ENCODE results near the gene PITPNM1. TPM values are rescaled to one million over a fixed set of nuclear protein-coding genes. Genes with fewer than 3 reads are reported as not detected.
"Not testable (repeated sequence)": the region's sequence is repeated elsewhere in the genome, so short reads cannot be mapped to it uniquely, and the experiment has no call there.

The PITPNM1 gene
- total RNA-seq, 4 donors from 2014 or later = 24.5 to 35.9 (median 28.7) TPM

- peak overlapping the region; percentile 84 to 94 (median 86) for H3K4me3 ChIP-seq
- H3K27ac ChIP-seq = peak overlapping the region; percentile 94 to 97 (median 96)
- H3K4me1 ChIP-seq = peaks cover 37 to 62% (median 38%) of the 10 kb centered on the region in 3 donors
- H3K9me3 ChIP-seq = no peaks in the 10 kb centered on the region
- peaks cover 0 to 21% (median 0%) of the 10 kb centered on the region in 3 donors for H3K36me3 ChIP-seq
- 55 to 71% methylated on average over 7 to 9 of the region's 11 CpGs for WGBS, 2 donors
- no peak for DNase-seq
- intact Hi-C loops (cut with DNase I) = no loop called here
- TF ChIP-seq POLR2A (IDR thresholded peaks at IDR 0.05) (no peak), CTCF (IDR thresholded peaks at IDR 0.05) (no peak)
- H3K27me3 ChIP-seq = no peaks in the 10 kb centered on the region
Measured at GRCh38 chr11:67466962-67467771, 38.0 kb downstream of the PITPNM1 start.

GRCh38 chr11:67466367-67466766 is 38.8 kb downstream of the PITPNM1 start:
- Histone ChIP-seq H3K27ac (peak overlapping the region in 3 of 4 donors; percentile 96 to 97 (median 96)), H3K36me3 (peaks cover 0 to 21% (median 0%) of the 10 kb centered on the region in 3 donors), H3K9me3 (no peaks in the 10 kb centered on the region), H3K4me3 (no peak overlapping the region), H3K27me3 (no peaks in the 10 kb centered on the region), H3K4me1 (peaks cover 37 to 62% (median 38%) of the 10 kb centered on the region in 3 donors)
- 60 to 93% methylated on average over 1 to 4 of the region's 5 CpGs for WGBS, 2 donors
- no peak for TF ChIP-seq CTCF (IDR thresholded peaks at IDR 0.05)
- intact Hi-C loops (cut with DNase I) = no loop called here
- DNase-seq = no peak

GRCh38 chr11:67465530-67465929 is 39.6 kb downstream of the PITPNM1 start:
- H3K9me3 ChIP-seq; intact Hi-C loops (cut with DNase I); H3K27me3 ChIP-seq; DNase-seq: not testable (repeated sequence)
- WGBS, 2 donors = 48 to 50% methylated on average over 1 to 2 of the region's 2 CpGs
- Histone ChIP-seq H3K4me1 (peaks cover 37 to 63% (median 38%) of the 10 kb centered on the region in 3 donors), H3K27ac (peak overlapping the region; percentile 93 to 98 (median 96)), H3K36me3 (peaks cover 0 to 21% (median 0%) of the 10 kb centered on the region in 3 donors), H3K4me3 (peak overlapping the region in 3 of 4 donors; percentile 47 to 75 (median 50))

- intact Hi-C loops (cut with DNase I) = no loop called here
- Histone ChIP-seq H3K9me3 (no peaks in the 10 kb centered on the region), H3K27me3 (no peaks in the 10 kb centered on the region), H3K4me1 (peaks cover 37 to 67% (median 38%) of the 10 kb centered on the region in 3 donors), H3K27ac (peak overlapping the region; percentile 93 to 98 (median 96)), H3K36me3 (peaks cover 0 to 21% (median 0%) of the 10 kb centered on the region in 3 donors), H3K4me3 (peak overlapping the region; percentile 35 to 75 (median 48))
- DNase-seq = no peak
- WGBS, 2 donors = 0 to 40% methylated on average over 3 of the region's 3 CpGs
- TF ChIP-seq POLR2A (IDR thresholded peaks at IDR 0.05) = no peak
- TF ChIP-seq CTCF (IDR thresholded peaks at IDR 0.05) = no peak
Measured at GRCh38 chr11:67465189-67465510, 40.0 kb downstream of the PITPNM1 start.

- H3K4me3 ChIP-seq = peak overlapping the region; percentile 35 to 75 (median 48)
- no peaks in the 10 kb centered on the region for H3K9me3 ChIP-seq
- no peaks in the 10 kb centered on the region for H3K27me3 ChIP-seq
- DNase-seq = peak; percentile 72
- H3K36me3 ChIP-seq = peaks cover 0 to 21% (median 0%) of the 10 kb centered on the region in 3 donors
- peak overlapping the region; percentile 93 to 98 (median 96) for H3K27ac ChIP-seq
- TF ChIP-seq POLR2A (IDR thresholded peaks at IDR 0.05) (peak in 2 of 4 donors; percentile 8 to 73), CTCF (IDR thresholded peaks at IDR 0.05) (peak in 1 of 6 experiments; percentile 6)
- intact Hi-C loops (cut with DNase I) = no loop called here
- peaks cover 34 to 67% (median 38%) of the 10 kb centered on the region in 3 donors for H3K4me1 ChIP-seq
- WGBS, 2 donors = 12 to 44% methylated on average over 5 to 8 of the region's 56 CpGs
Measured at GRCh38 chr11:67464411-67465188, 40.6 kb downstream of the PITPNM1 start.
